Astrocyte (in vitro differentiated cells and primary cell): ENCODE measurements around the gene DAZAP2.

Experiments
- EZH2 ChIP-seq: IDR thresholded peaks from 2 replicates; pipeline ENCODE4 v1.6.1; 2012; ENCODE audit warnings: mild to moderate bottlenecking, low read length, inconsistent platforms; ENCODE audit not compliant: insufficient read depth
- TF ChIP-seq, protein P1 (sequence below): IDR thresholded peaks from 2 replicates; pipeline ENCODE4 v1.5.1; 2011; ENCODE audit warnings: low read depth, mild to moderate bottlenecking, inconsistent platforms, low read length, moderate library complexity; ENCODE audit not compliant: insufficient read depth

DNA sequence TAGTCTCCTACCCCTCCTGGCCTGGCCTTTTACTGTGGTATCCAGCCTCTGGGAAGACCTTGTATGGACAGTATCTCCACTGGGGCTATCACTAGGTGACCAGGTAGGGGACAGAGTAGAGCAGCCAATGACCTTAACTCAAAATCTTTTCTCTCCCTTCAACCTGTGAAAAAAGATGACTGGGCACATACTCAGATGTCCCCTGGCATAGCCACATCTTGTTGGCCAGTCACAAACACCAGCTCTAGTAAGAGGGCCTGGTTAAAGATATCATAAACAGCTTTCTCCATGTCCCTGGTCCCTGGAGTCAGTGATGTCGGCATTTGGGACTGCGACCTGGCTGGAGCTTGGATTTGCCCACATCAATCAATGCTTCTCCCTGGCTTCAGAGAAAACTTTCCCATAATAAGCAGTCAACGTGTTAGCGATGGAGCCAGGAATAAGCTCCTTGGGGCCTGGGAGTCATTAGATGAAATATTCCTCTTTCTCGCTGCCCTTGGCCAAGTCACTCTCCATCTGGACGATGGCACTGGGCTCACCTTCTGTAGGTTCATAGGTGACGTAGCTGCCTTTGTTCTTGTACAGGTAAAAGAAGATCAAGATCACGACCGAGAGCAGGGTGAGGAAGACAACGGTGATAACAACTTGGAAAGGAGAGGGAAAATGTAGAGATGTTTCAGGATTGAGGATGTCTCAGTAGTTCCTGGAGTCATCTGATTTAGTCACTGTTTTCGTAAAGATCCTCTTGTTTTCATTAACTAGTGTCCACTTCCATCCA is 7.0 kb downstream of the DAZAP2 start:
- TF ChIP-seq, protein P1, sequence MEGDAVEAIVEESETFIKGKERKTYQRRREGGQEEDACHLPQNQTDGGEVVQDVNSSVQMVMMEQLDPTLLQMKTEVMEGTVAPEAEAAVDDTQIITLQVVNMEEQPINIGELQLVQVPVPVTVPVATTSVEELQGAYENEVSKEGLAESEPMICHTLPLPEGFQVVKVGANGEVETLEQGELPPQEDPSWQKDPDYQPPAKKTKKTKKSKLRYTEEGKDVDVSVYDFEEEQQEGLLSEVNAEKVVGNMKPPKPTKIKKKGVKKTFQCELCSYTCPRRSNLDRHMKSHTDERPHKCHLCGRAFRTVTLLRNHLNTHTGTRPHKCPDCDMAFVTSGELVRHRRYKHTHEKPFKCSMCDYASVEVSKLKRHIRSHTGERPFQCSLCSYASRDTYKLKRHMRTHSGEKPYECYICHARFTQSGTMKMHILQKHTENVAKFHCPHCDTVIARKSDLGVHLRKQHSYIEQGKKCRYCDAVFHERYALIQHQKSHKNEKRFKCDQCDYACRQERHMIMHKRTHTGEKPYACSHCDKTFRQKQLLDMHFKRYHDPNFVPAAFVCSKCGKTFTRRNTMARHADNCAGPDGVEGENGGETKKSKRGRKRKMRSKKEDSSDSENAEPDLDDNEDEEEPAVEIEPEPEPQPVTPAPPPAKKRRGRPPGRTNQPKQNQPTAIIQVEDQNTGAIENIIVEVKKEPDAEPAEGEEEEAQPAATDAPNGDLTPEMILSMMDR, result no peak
- no peak for TF ChIP-seq EZH2
